Measurements from ENCODE around the gene SVIL.
"Not testable (repeated sequence)": the region's sequence is repeated elsewhere in the genome, so short reads cannot be mapped to it uniquely, and the experiment has no call there.

SVIL gene

DNA sequence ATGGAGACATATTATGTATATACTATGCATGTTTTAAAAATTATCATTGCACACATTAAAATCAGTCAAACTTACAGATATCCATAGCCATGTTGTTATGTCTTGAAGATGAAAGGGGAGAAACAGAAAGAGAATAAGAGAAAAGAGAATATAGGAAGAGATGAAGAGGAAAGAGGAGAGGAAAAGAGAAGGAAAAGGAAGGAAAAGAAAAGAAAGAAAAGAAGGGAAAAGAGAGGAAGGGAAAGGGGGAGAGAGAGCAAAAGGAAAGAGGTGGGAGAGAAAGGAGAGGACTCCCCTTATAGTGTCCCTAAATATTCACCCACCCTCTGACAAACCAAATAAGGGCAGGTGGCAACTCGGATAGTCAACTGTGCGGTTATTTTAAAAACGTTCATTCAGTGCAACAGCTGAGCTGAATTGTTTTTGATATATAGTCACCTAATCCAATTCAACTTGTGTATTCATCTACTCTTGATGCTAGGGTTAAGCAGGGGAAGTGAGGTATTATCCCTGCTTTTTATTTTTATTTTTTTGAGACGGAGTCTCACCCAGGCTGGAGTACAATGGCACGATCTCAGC lies 14.6 kb downstream of the SVIL start:
- DNase-seq (ENCODE audit: low spot score), result no peak

DNA sequence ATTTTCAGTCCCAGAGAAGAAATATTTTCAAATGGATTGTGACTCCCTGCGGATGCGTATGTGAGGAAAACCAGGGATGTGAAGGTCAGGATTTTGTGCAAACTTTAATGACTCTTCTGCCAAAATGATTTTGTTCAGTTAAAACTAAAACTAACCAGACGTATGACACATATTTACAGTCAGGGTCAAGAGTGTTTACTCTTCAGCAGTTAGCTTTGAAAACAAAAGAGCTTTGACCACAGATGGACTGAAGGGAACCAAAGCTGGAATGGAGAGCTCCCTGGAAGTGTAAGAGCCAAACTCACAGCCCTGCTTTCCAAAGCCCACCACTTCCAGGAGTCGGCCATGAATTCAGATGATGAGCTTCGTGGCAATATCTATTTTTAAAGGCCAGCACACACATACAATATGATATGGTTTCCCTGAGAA lies 15.5 kb downstream of the SVIL start:
- no peak for DNase-seq (ENCODE audit: low spot score)

DNA sequence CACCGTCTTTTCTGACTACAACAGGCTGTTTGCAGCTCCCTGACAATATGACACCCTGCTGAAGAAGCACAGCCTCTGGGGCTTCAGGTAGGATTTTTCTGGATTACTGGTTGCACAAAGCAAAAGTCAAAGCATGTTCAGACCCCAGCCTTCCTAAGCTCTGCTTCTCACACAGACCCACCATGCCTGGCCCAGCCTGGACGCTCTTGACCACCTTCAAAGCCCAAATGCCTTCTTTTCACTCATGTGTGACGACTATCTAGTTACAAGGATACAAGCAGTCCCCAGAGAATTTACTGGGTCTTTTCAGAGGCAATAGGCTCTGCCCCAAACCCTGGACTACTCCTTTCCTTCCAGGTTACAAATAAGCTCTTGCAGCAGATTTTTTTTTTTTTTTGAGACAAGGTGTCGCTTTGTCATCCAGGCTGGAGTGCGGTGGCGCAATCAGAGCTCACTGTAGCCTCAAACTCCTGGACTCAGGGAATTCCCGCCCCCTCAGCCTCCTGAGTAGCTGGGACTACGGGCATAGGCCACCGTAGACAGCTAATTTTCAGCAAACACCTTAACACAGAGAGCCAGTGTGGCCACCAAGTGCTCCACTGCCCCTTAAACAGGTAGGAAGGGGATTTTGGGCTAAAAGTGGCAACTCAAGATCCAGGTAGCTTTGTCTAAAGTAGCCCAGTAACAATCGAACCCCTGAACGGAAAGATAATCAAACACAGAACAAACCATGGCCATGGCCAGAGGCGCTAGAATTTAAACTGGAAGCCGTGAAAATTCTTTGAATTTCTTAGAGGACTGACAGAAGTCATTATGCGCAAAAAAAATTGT lies 16.2 kb downstream of the SVIL start:
- no peak for DNase-seq (ENCODE audit: low spot score)

- no peak for DNase-seq (ENCODE audit: low spot score)
Measured at GRCh38 chr10:29617880-29618340, 16.9 kb downstream of the SVIL start.

- no peak for DNase-seq (ENCODE audit: low spot score)
Measured at GRCh38 chr10:29616542-29616941, 18.2 kb downstream of the SVIL start.

DNA sequence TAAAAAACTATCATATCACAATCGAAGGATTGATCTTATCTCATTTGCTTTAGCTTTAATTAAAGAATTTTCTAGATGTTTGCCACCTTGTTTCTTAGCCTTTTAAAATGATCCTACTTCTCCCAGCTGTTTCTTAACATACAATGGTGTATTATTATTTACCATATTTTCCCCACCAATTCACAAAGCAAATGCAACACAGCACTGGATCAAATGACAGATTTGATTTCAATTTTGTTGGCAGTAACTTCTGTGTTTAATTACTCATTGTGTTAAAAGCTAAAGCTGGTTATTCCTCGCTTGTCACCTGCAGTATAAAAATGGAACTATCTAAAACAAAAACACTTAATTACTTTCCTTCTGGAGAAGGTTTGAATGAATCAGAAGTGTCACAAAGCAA lies 19.6 kb downstream of the SVIL start:
- no peak for DNase-seq (ENCODE audit: low spot score)

- DNase-seq (ENCODE audit: low spot score), result not testable (repeated sequence)
Measured at GRCh38 chr10:29614289-29614688, 20.5 kb downstream of the SVIL start.

- no peak for DNase-seq (ENCODE audit: low spot score)
Measured at GRCh38 chr10:29613791-29614190, 21.0 kb downstream of the SVIL start.

GRCh38 chr10:29613196-29613595 lies 21.6 kb downstream of the SVIL start:
- DNase-seq (ENCODE audit: low spot score), result no peak

DNA sequence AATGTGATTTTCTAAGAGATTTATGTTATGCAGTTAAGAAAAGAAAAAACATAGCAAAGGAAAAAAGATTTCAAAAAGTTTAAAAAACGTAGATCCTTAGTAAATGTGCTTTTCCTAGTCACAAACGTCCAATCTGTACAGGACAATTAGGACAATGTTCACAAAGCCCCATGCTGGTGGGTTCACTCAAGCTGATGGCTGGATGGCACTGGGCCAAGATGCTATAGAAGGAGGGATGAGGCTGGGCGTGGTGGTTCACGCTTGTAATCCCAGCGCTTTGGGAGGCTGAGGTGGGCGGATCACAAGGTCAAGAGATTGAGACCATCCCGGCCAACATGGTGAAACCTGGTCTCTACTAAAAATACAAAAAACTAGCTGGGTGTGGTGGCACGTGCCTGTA lies 22.1 kb downstream of the SVIL start:
- no peak for DNase-seq (ENCODE audit: low spot score)

DNA sequence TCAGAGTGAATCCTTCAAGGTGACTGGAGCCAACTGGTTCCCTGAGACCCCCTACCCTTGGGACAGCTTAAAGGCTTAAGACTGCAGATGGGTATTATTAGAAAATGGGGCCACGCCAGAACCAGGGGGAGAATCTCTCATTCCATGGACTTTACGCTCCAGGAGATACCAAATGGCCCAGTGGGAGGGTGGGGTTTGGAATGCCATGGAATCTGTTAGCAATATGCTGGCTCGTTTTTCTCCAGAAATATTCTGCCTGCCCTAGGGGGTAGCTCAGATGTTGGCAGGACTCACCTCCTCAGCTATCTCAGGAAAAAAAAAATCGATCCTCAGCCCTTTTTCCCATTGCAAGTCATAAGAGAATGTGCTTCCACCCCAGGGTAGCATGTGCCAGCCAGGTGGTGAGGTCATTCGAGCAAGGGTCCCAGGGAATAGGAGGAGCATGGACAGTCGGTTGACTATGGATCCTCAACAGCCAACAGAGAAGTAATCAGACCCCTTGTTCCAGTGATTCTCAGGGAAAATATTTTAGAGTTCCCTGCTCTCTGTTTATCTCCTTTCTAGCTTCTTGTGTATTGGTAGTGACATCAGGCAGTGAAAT lies 22.9 kb downstream of the SVIL start:
- DNase-seq (ENCODE audit: low spot score), result no peak

- no peak for DNase-seq (ENCODE audit: low spot score)
Measured at GRCh38 chr10:29610876-29611647, 23.7 kb downstream of the SVIL start.

DNA sequence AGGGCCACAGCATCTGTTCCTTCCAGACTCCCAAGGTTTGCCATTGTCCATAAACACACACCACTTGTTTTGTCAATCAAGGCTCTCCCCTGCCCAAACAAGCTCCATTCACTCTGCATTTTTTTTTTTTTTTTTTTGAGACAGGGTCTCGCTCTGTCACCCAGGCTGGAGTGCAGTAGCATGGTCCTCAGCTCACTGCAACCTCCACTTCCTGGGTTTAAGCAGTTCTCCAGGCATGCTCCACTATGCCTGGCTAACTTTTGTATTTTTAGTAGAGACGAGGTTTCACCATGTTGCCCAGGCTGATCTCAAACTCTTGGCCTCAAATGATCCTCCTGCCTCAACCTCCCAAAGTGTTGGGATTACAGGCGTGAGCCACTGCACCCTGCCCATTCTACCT lies 24.4 kb downstream of the SVIL start:
- DNase-seq (ENCODE audit: low spot score), result not testable (repeated sequence)

GRCh38 chr10:29609696-29610095 lies 25.1 kb downstream of the SVIL start:
- DNase-seq (ENCODE audit: low spot score), result no peak

DNA sequence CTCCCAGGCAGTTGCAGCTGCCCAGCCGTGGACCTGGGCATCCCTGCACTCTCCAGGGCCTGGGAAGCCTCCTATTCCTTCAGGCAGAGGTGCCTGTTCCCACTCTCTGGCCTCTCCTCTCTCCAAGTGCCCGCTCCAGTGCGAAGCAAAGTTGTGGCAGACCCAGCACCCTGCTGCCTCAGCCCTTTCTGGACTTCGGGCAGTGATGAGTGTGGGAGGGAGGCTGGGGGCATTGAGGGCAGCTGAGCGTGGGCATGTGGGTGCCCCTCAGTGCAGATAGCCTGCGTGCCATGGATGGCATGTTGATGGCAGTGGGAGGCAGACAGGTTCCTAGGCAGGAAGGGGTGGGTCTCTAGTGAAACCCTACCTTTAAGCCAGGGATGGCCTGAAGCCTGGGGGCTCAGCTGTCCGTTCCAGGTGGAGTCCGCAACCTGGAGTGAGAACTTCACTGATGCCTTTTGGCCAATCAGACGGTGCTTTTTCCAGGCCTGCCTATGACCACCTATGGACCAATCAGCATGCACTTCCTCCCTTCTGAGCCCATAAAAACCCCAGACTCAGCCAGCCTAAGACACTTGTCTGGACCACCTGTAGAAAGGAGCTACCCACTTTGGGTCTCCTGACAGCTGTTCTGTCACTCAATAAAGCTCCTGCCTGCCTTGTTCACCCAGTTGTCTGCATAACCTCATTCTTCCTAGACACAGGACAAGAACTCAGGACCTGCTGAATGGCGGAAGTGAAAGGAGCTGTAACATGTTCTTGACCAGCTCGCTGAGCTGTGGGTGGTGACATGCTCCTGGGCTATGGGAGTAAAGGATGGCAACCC lies 26.1 kb downstream of the SVIL start:
- DNase-seq (ENCODE audit: low spot score), result no peak

GRCh38 chr10:29608062-29608461 lies 26.7 kb downstream of the SVIL start:
- no peak for DNase-seq (ENCODE audit: low spot score)

DNA sequence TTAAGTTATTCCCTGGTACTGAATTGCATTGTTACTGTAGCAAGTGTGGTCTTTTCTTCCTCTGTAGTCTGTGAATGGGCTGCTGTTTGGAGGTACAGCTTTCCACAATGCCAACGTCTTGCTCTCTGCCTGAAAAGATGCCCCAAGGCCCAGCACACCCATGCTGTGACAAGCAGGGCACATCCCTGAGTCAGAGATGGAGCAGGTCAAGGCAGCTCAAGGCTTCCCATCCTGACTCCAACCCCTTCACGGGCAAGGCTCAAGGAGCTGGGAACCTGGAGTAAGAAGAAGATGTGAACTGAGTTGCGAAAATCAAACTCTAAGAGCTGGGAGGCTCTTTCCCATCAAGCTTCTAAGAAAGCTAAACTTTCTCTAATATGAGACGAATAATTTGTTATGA lies 27.2 kb downstream of the SVIL start:
- DNase-seq (ENCODE audit: low spot score), result no peak

DNA sequence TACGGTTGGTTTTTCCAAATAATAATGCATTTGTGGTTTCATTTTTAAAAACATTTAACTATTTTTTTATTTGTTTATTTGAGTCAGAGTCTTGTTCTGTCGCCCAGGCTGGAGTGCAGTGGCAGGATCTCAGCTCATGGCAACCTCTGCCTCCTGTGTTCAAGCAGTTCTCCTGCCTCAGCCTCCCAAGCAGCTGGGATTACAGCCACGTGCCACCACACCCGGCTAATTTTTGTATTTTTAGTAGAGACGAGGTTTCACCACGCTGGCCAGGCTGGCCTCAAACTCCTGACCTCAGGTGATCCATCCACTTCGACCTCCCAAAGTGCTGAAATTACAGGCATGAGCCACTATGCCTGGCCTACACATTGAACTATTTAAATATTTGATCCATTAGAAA lies 28.1 kb downstream of the SVIL start:
- not testable (repeated sequence) for DNase-seq (ENCODE audit: low spot score)

GRCh38 chr10:29604291-29604825 lies 30.4 kb downstream of the SVIL start:
- DNase-seq (ENCODE audit: low spot score), result no peak

- DNase-seq (ENCODE audit: low spot score), result no peak
Measured at GRCh38 chr10:29603223-29603896, 31.4 kb downstream of the SVIL start.

DNA sequence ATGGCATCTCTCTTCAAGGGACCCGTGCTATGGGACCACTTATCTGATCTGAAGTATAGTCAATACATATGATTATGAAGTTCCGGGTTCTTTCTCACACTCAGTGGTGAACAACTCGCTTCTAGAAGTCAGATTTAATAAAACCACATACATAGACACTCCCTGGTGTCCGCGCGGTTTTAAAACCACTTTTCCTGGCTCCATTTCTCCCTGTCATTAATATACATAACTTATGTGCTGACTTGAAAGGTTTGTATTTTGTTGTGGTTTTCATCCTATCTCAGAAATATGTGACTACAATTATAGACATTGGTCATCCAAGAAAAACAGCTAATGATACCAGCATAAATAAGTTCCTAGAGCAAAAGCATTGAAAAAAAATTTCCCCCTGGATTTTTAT lies 34.0 kb downstream of the SVIL start:
- no peak for DNase-seq (ENCODE audit: low spot score)
